Measurements from ENCODE around the gene SOX21.

- no peak for TF ChIP-seq CTCF (conservative IDR thresholded peaks at IDR 0.05; ENCODE audit: low read length)
- TF ChIP-seq EZH2phosphoT487 (IDR thresholded peaks at IDR 0.05; ENCODE audit: borderline replicate concordance), result no peak
Observed at GRCh38 chr13:94726425-94726824, 14.1 kb upstream of the SOX21 start.
